Loucy (cell line): Measurements from ENCODE around the gene PLCL2.

Experiments used
- H2AFZ ChIP-seq: fragments of 200-600 bp; sonication (generic); 2 replicates; pipeline ENCODE4 v1.6.0; 2016; ENCODE audit warnings: antibody characterized with exemption, mild to moderate bottlenecking, low read length, moderate library complexity
- H3F3A ChIP-seq: fragments of 200-600 bp; 2 replicates; pipeline ENCODE4 v1.6.0; 2016; ENCODE audit warnings: antibody characterized with exemption, low read depth, mild to moderate bottlenecking
- H3K27me3 ChIP-seq: fragments of 200-600 bp; sonication (generic); 2 replicates; pipeline ENCODE4 v1.6.1; 2014; ENCODE audit warnings: low read length, mild to moderate bottlenecking; ENCODE audit not compliant: insufficient read depth, poor library complexity, severe bottlenecking
- H3K36me3 ChIP-seq: fragments of 200-600 bp; sonication (generic); 2 replicates; pipeline ENCODE4 v1.6.1; 2016; ENCODE audit warnings: low read length; ENCODE audit not compliant: insufficient read depth
- H3K4me1 ChIP-seq: fragments of 200-600 bp; sonication (generic); 2 replicates; pipeline ENCODE4 v1.5.1; 2014; ENCODE audit warnings: low read length, mild to moderate bottlenecking; ENCODE audit not compliant: insufficient read depth, poor library complexity, severe bottlenecking
- H3K4me2 ChIP-seq: fragments of 200-600 bp; sonication (generic); 2 replicates; pipeline ENCODE4 v1.6.0; 2014; ENCODE audit warnings: antibody characterized with exemption, low read length, low read depth, mild to moderate bottlenecking; ENCODE audit not compliant: poor library complexity, severe bottlenecking
- H3K4me3 ChIP-seq: fragments of 200-600 bp; sonication (generic); 2 replicates; pipeline ENCODE4 v1.5.1; 2014; ENCODE audit warnings: low read length, mild to moderate bottlenecking, mixed read lengths; ENCODE audit not compliant: poor library complexity, severe bottlenecking
- H3K79me2 ChIP-seq: fragments of 200-600 bp; sonication (generic); 2 replicates; pipeline ENCODE4 v1.6.1; 2014; ENCODE audit warnings: low read length; ENCODE audit not compliant: insufficient read depth
- H3K9ac ChIP-seq: fragments of 200-600 bp; sonication (generic); 2 replicates; pipeline ENCODE4 v1.6.0; 2014; ENCODE audit warnings: mild to moderate bottlenecking, low read depth, low read length, moderate library complexity; ENCODE audit not compliant: poor library complexity, severe bottlenecking
- H3K9me2 ChIP-seq: fragments of 200-600 bp; sonication (generic); replicated peaks from 2 replicates; pipeline ENCODE4 v1.6.1; 2016; ENCODE audit warnings: low read depth, low read length, mixed read lengths
- H3K9me3 ChIP-seq: fragments of 200-600 bp; sonication (generic); 2 replicates; pipeline ENCODE4 v1.6.1; 2014; ENCODE audit warnings: mild to moderate bottlenecking, antibody characterized with exemption, low read length, low read depth; ENCODE audit not compliant: insufficient read depth
- H4K20me1 ChIP-seq: fragments of 200-600 bp; sonication (generic); 2 replicates; pipeline ENCODE4 v1.6.0; 2014; ENCODE audit warnings: antibody characterized with exemption, low read length, mild to moderate bottlenecking; ENCODE audit not compliant: insufficient read depth, poor library complexity, severe bottlenecking
- EZH2phosphoT487 ChIP-seq: fragments of 200-600 bp; IDR thresholded peaks from 2 replicates; pipeline ENCODE4 v1.6.1; 2018; ENCODE audit warnings: antibody characterized with exemption, mild to moderate bottlenecking, moderate library complexity, borderline replicate concordance
- TF ChIP-seq, protein P1 (sequence below): fragments of 200-600 bp; sonication (generic); conservative IDR thresholded peaks from 2 replicates; pipeline ENCODE4 v1.5.1; 2014; ENCODE audit warnings: mild to moderate bottlenecking, antibody characterized with exemption, low read length

Gene PLCL2

GRCh38 chr3:17014284-17014683 lies 129.5 kb downstream of the PLCL2 start:
- H3K9ac ChIP-seq, result no peak overlapping the region
- H3K4me2 ChIP-seq, result no peak overlapping the region
- no peaks in the 10 kb centered on the region for H4K20me1 ChIP-seq
- H3K9me2 ChIP-seq, result no peaks in the 10 kb centered on the region
- peaks cover 22% of the 10 kb centered on the region; the same call in 1 of the 2 replicates for H3K36me3 ChIP-seq
- H3K4me3 ChIP-seq, result no peak overlapping the region
- H3K4me1 ChIP-seq, result no peaks in the 10 kb centered on the region
- H3F3A ChIP-seq, result no peaks in the 10 kb centered on the region
- H3K9me3 ChIP-seq, result no peaks in the 10 kb centered on the region
- TF ChIP-seq, protein P1, sequence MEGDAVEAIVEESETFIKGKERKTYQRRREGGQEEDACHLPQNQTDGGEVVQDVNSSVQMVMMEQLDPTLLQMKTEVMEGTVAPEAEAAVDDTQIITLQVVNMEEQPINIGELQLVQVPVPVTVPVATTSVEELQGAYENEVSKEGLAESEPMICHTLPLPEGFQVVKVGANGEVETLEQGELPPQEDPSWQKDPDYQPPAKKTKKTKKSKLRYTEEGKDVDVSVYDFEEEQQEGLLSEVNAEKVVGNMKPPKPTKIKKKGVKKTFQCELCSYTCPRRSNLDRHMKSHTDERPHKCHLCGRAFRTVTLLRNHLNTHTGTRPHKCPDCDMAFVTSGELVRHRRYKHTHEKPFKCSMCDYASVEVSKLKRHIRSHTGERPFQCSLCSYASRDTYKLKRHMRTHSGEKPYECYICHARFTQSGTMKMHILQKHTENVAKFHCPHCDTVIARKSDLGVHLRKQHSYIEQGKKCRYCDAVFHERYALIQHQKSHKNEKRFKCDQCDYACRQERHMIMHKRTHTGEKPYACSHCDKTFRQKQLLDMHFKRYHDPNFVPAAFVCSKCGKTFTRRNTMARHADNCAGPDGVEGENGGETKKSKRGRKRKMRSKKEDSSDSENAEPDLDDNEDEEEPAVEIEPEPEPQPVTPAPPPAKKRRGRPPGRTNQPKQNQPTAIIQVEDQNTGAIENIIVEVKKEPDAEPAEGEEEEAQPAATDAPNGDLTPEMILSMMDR, result no peak
- no peak for TF ChIP-seq EZH2phosphoT487
- H3K27me3 ChIP-seq, result no peaks in the 10 kb centered on the region
- no peak overlapping the region for H2AFZ ChIP-seq
- no peaks in the 10 kb centered on the region for H3K79me2 ChIP-seq

- Histone ChIP-seq H3K4me2 (no peak overlapping the region), H3F3A (no peaks in the 10 kb centered on the region), H3K9me2 (no peaks in the 10 kb centered on the region), H2AFZ (no peak overlapping the region), H3K36me3 (peaks cover 21% of the 10 kb centered on the region; the same call in 1 of the 2 replicates), H3K4me1 (no peaks in the 10 kb centered on the region), H4K20me1 (no peaks in the 10 kb centered on the region), H3K79me2 (no peaks in the 10 kb centered on the region), H3K9ac (no peak overlapping the region), H3K4me3 (no peak overlapping the region), H3K9me3 (no peaks in the 10 kb centered on the region), H3K27me3 (no peaks in the 10 kb centered on the region)
- TF ChIP-seq EZH2phosphoT487, result no peak
- TF ChIP-seq, protein P1, result no peak
Measured at GRCh38 chr3:17014709-17015108, 130.0 kb downstream of the PLCL2 start.

GRCh38 chr3:17021614-17022013 lies 136.9 kb downstream of the PLCL2 start:
- H2AFZ ChIP-seq, result no peak overlapping the region
- no peaks in the 10 kb centered on the region for H3K27me3 ChIP-seq
- H3K4me1 ChIP-seq, result no peaks in the 10 kb centered on the region
- no peak overlapping the region for H3K4me3 ChIP-seq
- no peaks in the 10 kb centered on the region for H3K9me2 ChIP-seq
- H3K9ac ChIP-seq, result no peak overlapping the region
- H4K20me1 ChIP-seq, result no peaks in the 10 kb centered on the region
- H3K9me3 ChIP-seq, result no peaks in the 10 kb centered on the region
- no peaks in the 10 kb centered on the region for H3K79me2 ChIP-seq
- H3F3A ChIP-seq, result no peaks in the 10 kb centered on the region
- no peaks in the 10 kb centered on the region for H3K36me3 ChIP-seq
- no peak overlapping the region for H3K4me2 ChIP-seq
- TF ChIP-seq EZH2phosphoT487, result no peak
- TF ChIP-seq, protein P1, result no peak
